A549 treated with CORT108297 at 1 μM for 4 hours (cell line): ENCODE measurements around the gene THAP11. TPM values are rescaled to one million over a fixed set of nuclear protein-coding genes. Genes with fewer than 3 reads are reported as not detected.

Experiments used
- total RNA-seq: library from RNA; stranded (reverse); fragments of 200-300 nt; extraction: Qiagen RNA extraction; gene quantifications from 5 replicates; pipeline ENCODE4 v1.2.3, GENCODE V29; 2022

The THAP11 gene
- 26.4 to 43.9 TPM (median 41.9 TPM) in 5 replicates for total RNA-seq

DNA sequence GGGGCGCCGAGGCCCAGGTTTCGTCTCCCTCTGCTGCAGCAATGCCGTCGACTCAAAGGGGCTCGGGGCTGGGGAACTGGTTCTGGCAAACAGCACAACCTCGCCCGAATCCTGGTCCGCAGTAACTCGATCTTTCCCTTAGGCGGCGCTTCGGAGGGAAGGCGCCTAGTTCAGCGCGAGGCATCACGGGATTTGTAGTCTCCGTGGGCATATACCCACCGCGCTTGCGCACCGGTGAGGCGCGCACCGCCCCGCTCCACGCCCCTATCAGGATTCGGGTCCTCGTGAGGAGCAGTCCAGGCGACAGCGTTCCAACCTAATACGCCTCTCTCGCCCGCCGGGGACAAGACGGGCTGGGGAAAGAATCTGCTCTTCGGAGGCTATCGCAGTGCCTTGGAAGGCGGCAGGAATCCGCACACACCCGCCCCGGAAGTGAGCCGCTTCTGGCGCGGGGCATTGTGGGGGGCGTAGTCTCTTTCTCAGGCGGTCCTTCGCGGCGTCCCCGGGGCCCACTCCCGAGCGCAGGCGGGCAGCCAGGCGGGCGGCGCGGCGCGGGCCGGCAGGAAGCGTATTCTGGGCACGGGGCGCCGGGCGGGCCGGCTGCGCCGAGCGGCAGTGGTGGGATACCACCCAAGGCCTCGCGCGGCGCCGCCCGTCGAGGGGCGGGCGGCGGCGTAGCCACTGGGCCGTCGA is at the start of gene THAP11:
Gene THAP11, plus strand, starts transcription at position 505 of the 693 bp plus-strand sequence. CDS start 235 bp downstream, outside the sequence.

DNA sequence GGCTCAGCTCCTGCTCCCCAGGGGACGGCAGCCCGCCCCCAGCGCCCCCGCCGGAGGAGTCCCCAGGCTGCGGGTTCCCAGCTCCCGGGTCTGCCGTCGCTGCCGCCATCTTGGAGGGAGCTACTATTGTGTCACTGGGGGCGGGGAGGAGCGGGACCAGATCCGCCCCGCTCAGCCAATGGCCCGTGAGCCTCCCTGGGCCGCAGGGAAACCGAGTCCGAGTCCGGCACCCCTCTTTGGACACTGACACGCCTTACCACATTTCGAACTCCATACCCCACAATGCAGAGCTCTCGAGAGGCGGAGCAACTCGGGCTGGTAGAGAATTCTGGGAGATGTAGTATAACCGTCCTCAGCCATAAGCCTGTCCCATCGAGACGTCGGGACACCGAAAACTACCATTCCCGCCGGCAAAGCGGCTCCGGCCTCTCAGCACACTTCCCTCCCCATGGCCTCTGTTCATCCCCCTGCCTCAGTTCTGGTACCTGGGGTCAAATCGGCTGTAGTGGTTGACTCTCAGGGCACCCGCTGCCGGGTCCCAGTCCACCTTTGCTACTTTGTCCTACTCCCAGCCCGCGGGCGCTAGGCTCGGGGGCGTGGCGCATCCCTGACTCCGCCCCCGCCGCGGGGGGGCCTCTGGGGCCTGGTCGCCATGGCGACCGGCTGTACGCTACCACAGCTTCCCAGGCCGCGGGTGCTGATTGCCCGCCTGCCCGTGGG is 35.5 kb upstream of the THAP11 start, which contains the start of the genes RANBP10 and TSNAXIP1:
Gene RANBP10, minus strand, starts transcription at position 133 of the 720 bp plus-strand sequence. Its CDS starts 24 bp downstream, at position 109.
Gene TSNAXIP1, plus strand, starts transcription at position 462 of the 720 bp plus-strand sequence. CDS start 261 bp downstream, outside the sequence.

DNA sequence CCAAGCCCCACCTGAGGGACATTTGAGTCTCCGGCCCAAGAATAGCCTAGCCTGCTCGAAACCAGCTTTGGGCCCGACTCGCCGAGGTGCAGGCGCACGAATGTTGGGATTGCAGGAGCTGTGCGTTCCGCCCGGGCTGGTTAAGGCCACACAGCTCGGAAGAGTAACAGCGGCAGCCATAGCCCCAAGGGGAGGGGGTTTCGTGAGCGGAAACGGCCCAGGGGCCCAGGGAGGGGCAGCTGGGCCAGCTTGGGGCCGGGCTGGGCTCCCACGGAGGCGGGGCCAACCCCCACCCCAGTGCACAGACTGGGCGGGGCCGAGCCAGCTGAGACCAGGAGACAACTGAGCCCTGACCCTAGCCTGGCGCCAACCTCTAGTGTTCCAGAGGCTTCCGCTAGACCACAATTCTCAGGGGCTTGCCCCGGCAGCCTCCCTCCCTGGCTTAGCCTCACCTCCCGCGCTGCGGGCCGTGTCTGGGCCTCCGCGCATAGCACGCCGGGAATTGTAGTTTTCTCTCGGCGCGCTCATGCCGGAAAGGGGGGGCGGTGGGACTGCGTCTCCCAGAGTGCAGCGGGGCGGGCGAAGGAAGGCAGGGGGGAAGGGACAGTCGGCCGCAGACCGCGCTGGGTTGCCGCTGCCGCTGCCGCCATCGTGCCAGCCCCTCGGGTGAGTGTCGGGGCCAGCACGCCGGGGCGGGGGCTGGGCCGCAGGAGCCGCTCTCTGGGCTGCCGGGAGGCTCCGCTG is 4.4 kb downstream of the THAP11 start, which contains the start of gene NUTF2:
Gene NUTF2, plus strand, starts transcription at position 614 of the 744 bp plus-strand sequence. CDS start 18,198 bp downstream, outside the sequence.

DNA sequence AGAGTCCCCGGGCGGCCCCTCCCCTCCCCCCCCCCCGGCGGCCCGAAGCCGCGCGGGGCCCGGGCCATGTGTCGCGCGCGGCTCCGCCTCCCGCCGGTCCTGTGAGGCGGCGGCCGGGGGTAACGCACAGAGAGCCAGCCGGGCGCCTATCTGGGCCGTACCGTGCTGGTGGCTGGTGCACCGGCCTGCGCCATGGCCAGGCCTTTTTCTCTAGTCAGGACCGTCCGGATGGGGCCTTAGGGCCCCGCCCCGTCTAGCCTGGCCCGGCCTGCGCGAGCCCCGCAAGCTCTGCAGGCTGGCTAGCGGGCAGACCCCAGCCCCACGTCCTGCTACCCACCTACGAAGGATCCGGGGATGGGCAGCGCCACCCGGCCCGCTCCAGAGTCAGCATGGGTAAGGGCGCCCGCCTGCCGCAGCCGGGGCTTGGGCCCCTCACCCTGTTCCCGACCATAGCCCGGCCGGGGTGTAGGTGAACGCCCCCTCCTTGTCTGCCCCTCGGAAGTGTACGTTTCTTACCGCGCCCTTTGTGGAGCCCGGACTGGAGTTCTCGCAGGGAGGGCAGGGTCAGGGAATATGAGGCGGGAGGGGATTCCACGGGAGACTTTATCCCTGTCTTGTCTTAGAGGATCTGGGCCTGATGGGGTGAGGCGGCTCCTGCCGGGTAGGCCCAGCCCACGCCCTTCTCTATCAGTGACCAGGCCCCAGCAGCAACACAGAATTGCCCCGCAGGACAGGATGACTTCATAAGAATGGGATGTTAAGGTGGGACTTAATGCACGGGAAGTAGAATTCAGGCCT is 5.1 kb downstream of the THAP11 start, which contains the start of gene CENPT:
Gene CENPT, minus strand, starts transcription at position 630 of the 798 bp plus-strand sequence. CDS start 13,834 bp downstream, outside the sequence.

DNA sequence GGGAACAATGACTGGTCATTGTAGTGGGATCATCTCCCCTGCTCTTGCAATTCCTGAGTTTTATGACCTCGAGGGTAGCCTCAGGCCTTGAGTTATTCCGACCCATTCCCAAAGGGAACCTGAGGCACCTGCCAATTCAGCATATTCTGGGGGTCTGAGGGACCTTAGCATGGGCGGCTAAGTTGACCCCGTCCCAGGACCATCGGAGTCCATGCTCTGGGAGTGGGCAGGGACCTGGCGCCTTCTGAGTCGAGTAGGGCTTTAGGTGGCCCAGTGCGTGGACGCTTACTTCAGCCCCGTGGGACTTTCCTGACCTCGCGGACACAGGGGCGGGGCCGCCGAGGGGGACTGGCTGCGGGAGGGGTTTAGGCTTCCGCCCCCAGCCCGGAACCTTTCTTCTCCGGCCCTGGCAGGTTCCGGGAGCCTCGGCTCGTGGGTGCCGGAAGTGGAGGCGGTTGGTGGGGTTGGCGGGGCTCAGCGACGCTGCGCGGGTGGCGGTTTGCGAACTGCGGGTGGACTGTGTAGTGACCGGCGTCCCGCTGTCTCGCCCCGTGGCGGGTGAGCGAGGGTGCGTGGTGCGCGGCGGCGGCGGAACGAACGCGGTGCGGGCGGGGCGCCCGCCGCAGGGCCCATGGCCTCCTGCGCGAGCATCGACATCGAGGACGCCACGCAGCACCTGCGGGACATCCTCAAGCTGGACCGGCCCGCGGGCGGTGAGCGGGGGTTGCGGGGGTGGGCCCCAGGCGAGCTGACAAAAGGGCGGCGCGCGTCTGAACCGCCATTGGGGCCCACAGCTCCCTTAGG is 30.7 kb downstream of the THAP11 start, which contains the start of gene EDC4:
Gene EDC4, plus strand, starts transcription at position 422 of the 804 bp plus-strand sequence. Its CDS starts 210 bp downstream, at position 632.

DNA sequence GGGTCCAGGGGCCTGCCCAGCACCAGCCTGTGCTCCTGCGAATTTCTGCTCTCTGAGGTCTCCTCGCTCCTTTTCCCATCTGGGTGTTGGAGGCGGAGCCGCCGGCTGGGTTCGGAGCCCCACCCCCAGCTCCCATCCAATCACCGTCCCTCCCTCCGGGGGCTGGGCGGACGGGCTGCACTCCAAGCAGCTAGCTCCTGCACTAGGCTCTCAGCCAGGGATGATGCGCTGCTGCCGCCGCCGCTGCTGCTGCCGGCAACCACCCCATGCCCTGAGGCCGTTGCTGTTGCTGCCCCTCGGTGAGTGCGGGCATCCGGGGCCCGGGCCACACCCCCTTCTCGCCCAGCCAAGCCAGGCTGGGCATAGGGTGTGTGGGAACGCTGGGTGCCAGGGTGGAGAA is 42.6 kb downstream of the THAP11 start, which contains the start of gene NRN1L:
Gene NRN1L, plus strand, starts transcription at position 202 of the 400 bp plus-strand sequence. Its CDS starts 19 bp downstream, at position 221.

DNA sequence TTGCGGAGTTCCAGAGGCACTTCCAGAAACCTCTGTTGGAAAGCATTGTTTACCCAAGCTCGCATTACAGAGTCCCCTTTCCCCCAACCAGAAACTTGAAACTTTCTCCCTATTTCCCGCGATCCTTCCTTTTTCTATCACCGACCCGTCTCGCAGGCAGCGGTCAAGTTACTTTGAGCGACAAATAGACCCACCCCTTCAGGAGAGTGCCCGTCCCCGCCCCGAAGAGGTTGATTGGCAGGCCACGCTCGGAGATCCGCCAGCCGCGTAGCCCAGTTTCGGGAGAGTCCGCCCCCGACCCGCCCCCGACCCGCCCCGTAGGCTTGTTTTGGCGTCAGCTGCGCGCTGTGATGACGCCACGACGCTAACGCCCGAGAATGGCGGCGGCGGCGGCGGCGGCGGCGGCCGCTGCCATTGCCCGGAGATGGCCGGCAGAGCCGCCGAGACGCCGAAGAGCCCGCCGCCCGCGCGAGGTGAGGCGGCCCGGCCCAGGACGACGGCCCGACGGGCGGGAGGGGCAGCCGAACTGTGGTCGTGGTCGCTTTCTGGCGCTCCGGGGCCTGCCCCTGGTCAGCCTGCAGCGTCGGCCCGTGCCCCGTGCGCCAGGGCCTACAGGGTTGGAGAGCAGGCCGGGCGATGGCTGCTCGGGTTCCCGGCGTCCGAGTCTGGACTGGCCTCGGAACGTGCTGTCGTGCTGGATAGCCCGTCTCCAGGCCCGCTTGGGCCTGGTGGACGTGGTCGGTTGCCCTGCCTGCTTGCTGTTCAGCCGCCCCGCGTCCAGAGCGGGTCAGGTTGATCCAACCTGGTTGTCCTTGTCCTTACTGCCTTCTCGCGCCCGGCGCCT is 51.0 kb downstream of the THAP11 start, which contains the start of gene PSKH1:
Gene PSKH1, plus strand, starts transcription at position 356 of the 844 bp plus-strand sequence. CDS start 15,496 bp downstream, outside the sequence.

Other genes starting within 250 kb of the THAP11 start
- gene CARMIL2, start 197.2 kb upstream of the THAP11 start, total RNA-seq = 1.3 to 1.8 TPM (median 1.7 TPM) in 5 replicates
- gene ACD, start 182.1 kb upstream of the THAP11 start, total RNA-seq = 27.6 to 38.3 TPM (median 36.3 TPM) in 5 replicates
- gene PARD6A, start 181.4 kb upstream of the THAP11 start, total RNA-seq = 1.0 to 2.3 TPM (median 1.8 TPM) in 5 replicates
- gene ENKD1, start 175.6 kb upstream of the THAP11 start, total RNA-seq = 6.7 to 12.9 TPM (median 12.3 TPM) in 5 replicates
- 0.16 to 0.19 TPM (median 0.18 TPM) in 3 of 5 replicates, not detected in the others for gene C16orf86, start 175.5 kb upstream of the THAP11 start, total RNA-seq
- gene GFOD2, start 123.0 kb upstream of the THAP11 start, total RNA-seq = 16.2 to 17.8 TPM (median 16.9 TPM) in 5 replicates
- gene RANBP10, start 35.8 kb upstream of the THAP11 start, total RNA-seq = 8.3 to 10.2 TPM (median 9.6 TPM) in 5 replicates
- 0.40 to 0.83 TPM (median 0.61 TPM) in 5 replicates for gene TSNAXIP1, start 35.4 kb upstream of the THAP11 start, total RNA-seq
- 226 to 250 TPM (median 240 TPM) in 5 replicates for gene NUTF2, start 4.6 kb downstream of the THAP11 start, total RNA-seq
- 25.7 to 33.9 TPM (median 29.4 TPM) in 5 replicates for gene CENPT, start 5.4 kb downstream of the THAP11 start, total RNA-seq
- gene EDC4, start 30.7 kb downstream of the THAP11 start, total RNA-seq = 42.6 to 67.0 TPM (median 63.9 TPM) in 5 replicates
- gene NRN1L, start 42.6 kb downstream of the THAP11 start, total RNA-seq = 0.14 to 0.32 TPM (median 0.27 TPM) in 4 of 5 replicates, not detected in the other
- gene PSKH1, start 50.9 kb downstream of the THAP11 start, total RNA-seq = 11.0 to 19.4 TPM (median 16.2 TPM) in 5 replicates
- 1.2 to 2.7 TPM (median 1.6 TPM) in 5 replicates for gene CTRL, start 89.5 kb downstream of the THAP11 start, total RNA-seq
- gene PSMB10, start 94.5 kb downstream of the THAP11 start, total RNA-seq = 36.5 to 61.0 TPM (median 54.1 TPM) in 5 replicates
- gene LCAT, start 101.8 kb downstream of the THAP11 start, total RNA-seq = 6.5 to 12.5 TPM (median 11.5 TPM) in 5 replicates
- 23.7 to 35.7 TPM (median 32.6 TPM) in 5 replicates for gene SLC12A4, start 126.3 kb downstream of the THAP11 start, total RNA-seq
- gene DPEP3, start 138.2 kb downstream of the THAP11 start, total RNA-seq = not detected in 5 replicates
- not detected in 5 replicates for gene DPEP2, start 157.2 kb downstream of the THAP11 start, total RNA-seq
- not detected in 5 replicates for gene DPEP2NB, start 173.6 kb downstream of the THAP11 start, total RNA-seq
- gene DDX28, start 180.9 kb downstream of the THAP11 start, total RNA-seq = 17.0 to 20.9 TPM (median 20.2 TPM) in 5 replicates
- 16.2 to 19.8 TPM (median 17.6 TPM) in 5 replicates for gene DUS2, start 181.0 kb downstream of the THAP11 start, total RNA-seq
- gene NFATC3, start 243.1 kb downstream of the THAP11 start, total RNA-seq = 14.5 to 15.4 TPM (median 14.9 TPM) in 5 replicates